KMS-11 (cell line): ENCODE results near the gene ATG2B.

Experiments
- H2AFZ ChIP-seq: fragments of 200-600 bp; sonication (generic); 2 replicates; pipeline ENCODE4 v1.6.1; 2016; ENCODE audit warnings: antibody characterized with exemption, mixed run types, low read depth
- H3K27ac ChIP-seq: fragments of 200-600 bp; sonication (generic); 2 replicates; pipeline ENCODE4 v1.6.1; 2016; ENCODE audit warnings: mild to moderate bottlenecking, mixed run types
- H3K27me3 ChIP-seq: fragments of 200-600 bp; sonication (generic); 2 replicates; pipeline ENCODE4 v1.6.1; 2017; ENCODE audit warnings: mild to moderate bottlenecking, low read depth, mixed run types, moderate library complexity; ENCODE audit not compliant: insufficient read depth
- H3K36me3 ChIP-seq: fragments of 200-600 bp; sonication (generic); 2 replicates; pipeline ENCODE4 v1.6.1; 2017; ENCODE audit warnings: mild to moderate bottlenecking, mixed run types; ENCODE audit not compliant: insufficient read depth
- H3K4me1 ChIP-seq: fragments of 200-600 bp; sonication (generic); 2 replicates; pipeline ENCODE4 v1.6.1; 2016; ENCODE audit warnings: mild to moderate bottlenecking, low read depth, mixed run types; ENCODE audit not compliant: poor library complexity, severe bottlenecking
- H3K4me2 ChIP-seq: fragments of 200-600 bp; sonication (generic); 2 replicates; pipeline ENCODE4 v1.7.0; 2016; ENCODE audit warnings: mild to moderate bottlenecking, mixed run types
- H3K4me3 ChIP-seq: fragments of 200-600 bp; sonication (generic); IDR thresholded peaks from 2 replicates; pipeline ENCODE4 v1.6.1; 2017; ENCODE audit warnings: low read depth, low read length, mixed read lengths; ENCODE audit not compliant: insufficient read depth
- H3K79me2 ChIP-seq: fragments of 200-600 bp; sonication (generic); 2 replicates; pipeline ENCODE4 v1.6.1; 2016; ENCODE audit warnings: low read depth, mixed run types; ENCODE audit not compliant: insufficient read depth
- H3K9ac ChIP-seq: fragments of 200-600 bp; sonication (generic); 2 replicates; pipeline ENCODE4 v1.6.1; 2016; ENCODE audit warnings: mild to moderate bottlenecking, mixed run types
- H4K20me1 ChIP-seq: fragments of 200-600 bp; sonication (generic); 2 replicates; pipeline ENCODE4 v1.6.1; 2016; ENCODE audit warnings: mild to moderate bottlenecking, mixed run types; ENCODE audit not compliant: insufficient read depth
- CTCF ChIP-seq: fragments of 200-600 bp; sonication (generic); conservative IDR thresholded peaks from 2 replicates; pipeline ENCODE4 v1.6.1; 2017; ENCODE audit warnings: low read depth, mild to moderate bottlenecking, antibody characterized with exemption, low read length, moderate library complexity, mixed read lengths

Gene ATG2B

GRCh38 chr14:96270565-96271420 is 92.3 kb downstream of the ATG2B start:
- no peaks in the 10 kb centered on the region for H3K4me1 ChIP-seq
- no peaks in the 10 kb centered on the region for H3K79me2 ChIP-seq
- H2AFZ ChIP-seq = no peak overlapping the region
- H3K9ac ChIP-seq = no peak overlapping the region
- no peaks in the 10 kb centered on the region for H3K27me3 ChIP-seq
- no peaks in the 10 kb centered on the region for H4K20me1 ChIP-seq
- TF ChIP-seq CTCF = no peak
- no peak overlapping the region for H3K27ac ChIP-seq
- H3K4me3 ChIP-seq = no peak overlapping the region
- no peaks in the 10 kb centered on the region for H3K36me3 ChIP-seq
- no peak overlapping the region for H3K4me2 ChIP-seq

- no peaks in the 10 kb centered on the region for H3K27me3 ChIP-seq
- no peak overlapping the region for H3K27ac ChIP-seq
- H4K20me1 ChIP-seq = no peaks in the 10 kb centered on the region
- H3K4me1 ChIP-seq = no peaks in the 10 kb centered on the region
- no peak overlapping the region for H2AFZ ChIP-seq
- H3K79me2 ChIP-seq = no peaks in the 10 kb centered on the region
- H3K36me3 ChIP-seq = no peaks in the 10 kb centered on the region
- no peak overlapping the region for H3K4me3 ChIP-seq
- no peak for TF ChIP-seq CTCF
- no peak overlapping the region for H3K4me2 ChIP-seq
- H3K9ac ChIP-seq = no peak overlapping the region
These were observed 93.8 kb downstream of the ATG2B start for GRCh38 chr14:96269359-96269710.

- Histone ChIP-seq H3K79me2 (no peaks in the 10 kb centered on the region), H3K9ac (no peak overlapping the region), H2AFZ (no peak overlapping the region), H3K4me3 (no peak overlapping the region), H3K27me3 (no peaks in the 10 kb centered on the region), H3K4me2 (no peak overlapping the region), H3K27ac (no peak overlapping the region), H4K20me1 (no peaks in the 10 kb centered on the region), H3K4me1 (no peaks in the 10 kb centered on the region), H3K36me3 (no peaks in the 10 kb centered on the region)
- TF ChIP-seq CTCF = no peak
These were observed 94.4 kb downstream of the ATG2B start for GRCh38 chr14:96268431-96269358.

- no peak overlapping the region for H3K4me2 ChIP-seq
These were observed 95.2 kb downstream of the ATG2B start for GRCh38 chr14:96267916-96268315.

More at GRCh38 chr14:96267916-96268315, 95.2 kb downstream of the ATG2B start:
- Histone ChIP-seq H3K79me2 (no peaks in the 10 kb centered on the region), H3K27me3 (no peaks in the 10 kb centered on the region), H3K27ac (no peak overlapping the region), H4K20me1 (no peaks in the 10 kb centered on the region), H3K36me3 (no peaks in the 10 kb centered on the region), H2AFZ (no peak overlapping the region), H3K4me3 (no peak overlapping the region), H3K4me1 (no peaks in the 10 kb centered on the region), H3K9ac (no peak overlapping the region)
- TF ChIP-seq CTCF = no peak
